ENCODE data around the gene FGF16. TPM values are rescaled to one million over a fixed set of nuclear protein-coding genes. Genes with fewer than 3 reads are reported as not detected.

FGF16 gene
- polyA plus RNA-seq, 1 of the 3 experiments (the other 2 are of a cell fraction) = not detected

DNA sequence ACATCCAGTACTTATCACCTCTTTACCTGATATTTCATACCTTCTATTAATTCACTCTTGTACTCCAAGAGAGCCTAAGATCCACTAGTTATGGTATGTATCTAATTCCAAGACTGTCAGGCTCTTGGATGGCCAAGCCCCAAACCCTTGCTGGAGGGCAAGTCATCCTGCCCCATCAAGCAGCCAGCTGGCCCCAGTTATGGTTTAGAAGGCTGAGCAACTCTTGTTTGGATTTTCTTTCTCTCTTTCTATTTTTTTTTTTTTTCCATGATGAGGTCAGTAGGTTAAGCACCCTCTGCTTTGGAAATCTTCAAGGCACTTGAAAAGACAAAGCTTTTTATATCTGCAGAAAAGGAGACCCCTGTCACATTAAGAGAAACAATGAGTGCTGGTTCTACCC is 10.9 kb upstream of the FGF16 start:
- no peaks in the 10 kb centered on the region for H3K27me3 ChIP-seq (ENCODE audit: insufficient read depth)
- H3K4me3 ChIP-seq (ENCODE audit: low read depth in 2 of 2, low read length in 1 of 2) = no peak overlapping the region
- H3F3A ChIP-seq (replicated peaks; ENCODE audit: insufficient read depth) = peaks cover 4% of the 10 kb centered on the region
- H3K9me3 ChIP-seq = no peaks in the 10 kb centered on the region
- POLR2A ChIA-PET = no interaction called here
- H2AFZ ChIP-seq (ENCODE audit: low read depth) = no peak overlapping the region
- H3K4me2 ChIP-seq = no peak overlapping the region
- H4K20me1 ChIP-seq (ENCODE audit: insufficient read depth) = no peaks in the 10 kb centered on the region
- no peak for DNase-seq
- no peaks in the 10 kb centered on the region for H3K79me2 ChIP-seq (ENCODE audit: insufficient read depth)
- H3K9me2 ChIP-seq = no peaks in the 10 kb centered on the region
- H3K36me3 ChIP-seq (replicated peaks in 1 of 2; ENCODE audit: control insufficient read depth in 1 of 2, insufficient read depth in 2 of 2, low read length in 1 of 2) = no peaks in the 10 kb centered on the region
- H3K27ac ChIP-seq (ENCODE audit: low read depth in 2 of 2, low read length in 1 of 2) = peak overlapping the region in 1 of 2 experiments; percentile 73; a peak in 2 of 4 replicates
- H3K4me1 ChIP-seq (ENCODE audit: control insufficient read depth in 1 of 2, insufficient read depth in 2 of 2, low read depth in 1 of 2, low read length in 1 of 2) = no peaks in the 10 kb centered on the region
- TF ChIP-seq CHD2 (IDR thresholded peaks at IDR 0.05; ENCODE audit: low read length, partially characterized antibody) (no peak), RCOR1 (IDR thresholded peaks at IDR 0.05; ENCODE audit: low read length) (no peak), NRF1 (IDR thresholded peaks at IDR 0.05; ENCODE audit: low read depth, low read length) (no peak), GABPA (IDR thresholded peaks at IDR 0.05; ENCODE audit: low read depth) (no peak), RFX5 (IDR thresholded peaks at IDR 0.05; ENCODE audit: low read length) (no peak), SMC3 (IDR thresholded peaks at IDR 0.05; ENCODE audit: low read depth, low read length) (no peak), FOXM1 (IDR thresholded peaks at IDR 0.05; ENCODE audit: low read depth) (no peak), NFIC (IDR thresholded peaks at IDR 0.05; ENCODE audit: borderline replicate concordance) (no peak), ELF1 (IDR thresholded peaks at IDR 0.05) (no peak), RAD21 (IDR thresholded peaks at IDR 0.05; ENCODE audit: low read length) (no peak), FOXJ3 (CRISPR knock-in tag; IDR thresholded peaks at IDR 0.05) (no peak), RXRA (IDR thresholded peaks at IDR 0.05; ENCODE audit: borderline replicate concordance, low read depth) (no peak), SIN3A (IDR thresholded peaks at IDR 0.05; ENCODE audit: borderline replicate concordance, low read depth, low read length) (no peak), FOSL2 (IDR thresholded peaks at IDR 0.05; ENCODE audit: borderline replicate concordance, low read depth) (no peak), TCF12 (IDR thresholded peaks at IDR 0.05) (no peak)
- TF ChIP-seq, protein P1, sequence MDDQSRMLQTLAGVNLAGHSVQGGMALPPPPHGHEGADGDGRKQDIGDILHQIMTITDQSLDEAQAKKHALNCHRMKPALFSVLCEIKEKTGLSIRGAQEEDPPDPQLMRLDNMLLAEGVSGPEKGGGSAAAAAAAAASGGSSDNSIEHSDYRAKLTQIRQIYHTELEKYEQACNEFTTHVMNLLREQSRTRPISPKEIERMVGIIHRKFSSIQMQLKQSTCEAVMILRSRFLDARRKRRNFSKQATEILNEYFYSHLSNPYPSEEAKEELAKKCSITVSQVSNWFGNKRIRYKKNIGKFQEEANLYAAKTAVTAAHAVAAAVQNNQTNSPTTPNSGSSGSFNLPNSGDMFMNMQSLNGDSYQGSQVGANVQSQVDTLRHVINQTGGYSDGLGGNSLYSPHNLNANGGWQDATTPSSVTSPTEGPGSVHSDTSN (IDR thresholded peaks at IDR 0.05) = no peak
- TF ChIP-seq, protein P2, sequence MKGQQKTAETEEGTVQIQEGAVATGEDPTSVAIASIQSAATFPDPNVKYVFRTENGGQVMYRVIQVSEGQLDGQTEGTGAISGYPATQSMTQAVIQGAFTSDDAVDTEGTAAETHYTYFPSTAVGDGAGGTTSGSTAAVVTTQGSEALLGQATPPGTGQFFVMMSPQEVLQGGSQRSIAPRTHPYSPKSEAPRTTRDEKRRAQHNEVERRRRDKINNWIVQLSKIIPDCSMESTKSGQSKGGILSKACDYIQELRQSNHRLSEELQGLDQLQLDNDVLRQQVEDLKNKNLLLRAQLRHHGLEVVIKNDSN (IDR thresholded peaks at IDR 0.05; ENCODE audit: borderline replicate concordance, low read depth) = no peak
- H3K9ac ChIP-seq = no peak overlapping the region
- CTCF ChIA-PET = no interaction called here

DNA sequence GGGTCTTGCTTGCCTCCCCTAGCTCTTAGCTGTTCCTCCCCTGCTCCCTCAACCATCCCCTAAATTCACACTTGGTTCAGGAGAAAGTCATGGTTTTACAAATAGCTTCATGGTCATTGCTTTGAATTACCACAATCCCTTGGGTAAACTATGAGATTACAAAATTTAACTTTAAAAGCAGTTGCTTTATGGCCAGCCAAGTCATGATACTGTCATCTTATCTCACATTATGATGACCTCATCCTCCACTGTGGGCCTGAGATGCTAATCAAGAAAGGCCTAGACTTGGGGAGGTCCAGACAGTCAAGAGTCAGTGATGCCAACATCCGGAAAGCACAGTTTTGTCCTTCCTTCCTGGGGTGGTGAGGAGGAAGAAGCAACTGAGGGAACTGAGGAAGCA is 10.5 kb upstream of the FGF16 start:
- no peaks in the 10 kb centered on the region for H3K9me2 ChIP-seq
- H3K9ac ChIP-seq = no peak overlapping the region
- H3K27me3 ChIP-seq (ENCODE audit: insufficient read depth) = no peaks in the 10 kb centered on the region
- no peak for DNase-seq
- no peaks in the 10 kb centered on the region for H4K20me1 ChIP-seq (ENCODE audit: insufficient read depth)
- H3K9me3 ChIP-seq = no peaks in the 10 kb centered on the region
- POLR2A ChIA-PET = no interaction called here
- WGBS (ENCODE audit: low lambda C conversion rate) = 0% methylated on average over 1 of the region's 1 CpG
- CTCF ChIA-PET = no interaction called here
- no peak overlapping the region for H3K4me2 ChIP-seq
- TF ChIP-seq FOXM1 (IDR thresholded peaks at IDR 0.05; ENCODE audit: low read depth) (peak; percentile 51; the same call in 1 of the 2 replicates), NFIC (IDR thresholded peaks at IDR 0.05; ENCODE audit: borderline replicate concordance) (peak; percentile 32), TEAD4 (IDR thresholded peaks at IDR 0.05; ENCODE audit: borderline replicate concordance, insufficient read depth) (no peak), ELF1 (IDR thresholded peaks at IDR 0.05) (no peak), JUND (IDR thresholded peaks at IDR 0.05) (peak; percentile 54), RAD21 (IDR thresholded peaks at IDR 0.05; ENCODE audit: low read length) (no peak), TCF12 (IDR thresholded peaks at IDR 0.05) (peak; percentile 50), FOSL2 (IDR thresholded peaks at IDR 0.05; ENCODE audit: borderline replicate concordance, low read depth) (peak; percentile 54; the same call in 1 of the 2 replicates), RCOR1 (IDR thresholded peaks at IDR 0.05; ENCODE audit: low read length) (no peak), SIN3A (IDR thresholded peaks at IDR 0.05; ENCODE audit: borderline replicate concordance, low read depth, low read length) (no peak), RXRA (IDR thresholded peaks at IDR 0.05; ENCODE audit: borderline replicate concordance, low read depth) (peak; percentile 51; the same call in 1 of the 2 replicates), GABPA (IDR thresholded peaks at IDR 0.05; ENCODE audit: low read depth) (0 out of 2 replicates have a peak, but pooled peaks have one; percentile 11), EP300 (IDR thresholded peaks at IDR 0.05; ENCODE audit: borderline replicate concordance in 1 of 2, low read depth in 1 of 2, low read length in 1 of 2) (peak in 1 of 2 experiments; percentile 54; a peak in 1 of 4 replicates)
- TF ChIP-seq, protein P1 (IDR thresholded peaks at IDR 0.05) = peak; percentile 20; the same call in 1 of the 2 replicates
- TF ChIP-seq, protein P3, sequence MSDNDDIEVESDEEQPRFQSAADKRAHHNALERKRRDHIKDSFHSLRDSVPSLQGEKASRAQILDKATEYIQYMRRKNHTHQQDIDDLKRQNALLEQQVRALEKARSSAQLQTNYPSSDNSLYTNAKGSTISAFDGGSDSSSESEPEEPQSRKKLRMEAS (IDR thresholded peaks at IDR 0.05; ENCODE audit: low read depth) = 0 out of 2 replicates have a peak, but pooled peaks have one; percentile 41
- H3K36me3 ChIP-seq (replicated peaks in 1 of 2; ENCODE audit: control insufficient read depth in 1 of 2, insufficient read depth in 2 of 2, low read length in 1 of 2) = no peaks in the 10 kb centered on the region
- no peaks in the 10 kb centered on the region for H3K79me2 ChIP-seq (ENCODE audit: insufficient read depth)
- peaks cover 4% of the 10 kb centered on the region for H3F3A ChIP-seq (replicated peaks; ENCODE audit: insufficient read depth)
- peak overlapping the region in 1 of 2 experiments; percentile 73; a peak in 2 of 4 replicates for H3K27ac ChIP-seq (ENCODE audit: low read depth in 2 of 2, low read length in 1 of 2)
- no peaks in the 10 kb centered on the region for H3K4me1 ChIP-seq (ENCODE audit: control insufficient read depth in 1 of 2, insufficient read depth in 2 of 2, low read depth in 1 of 2, low read length in 1 of 2)
- no peak overlapping the region for H3K4me3 ChIP-seq (ENCODE audit: low read depth in 2 of 2, low read length in 1 of 2)
- H2AFZ ChIP-seq (ENCODE audit: low read depth) = no peak overlapping the region
